Keratinocyte (primary cell): ENCODE results near the gene CDC42. TPM values are rescaled to one million over a fixed set of nuclear protein-coding genes. Genes with fewer than 3 reads are reported as not detected.

Experiments
- DNase-seq: peaks from one replicate; pipeline ENCODE4 v3.0.0-alpha.2; 2011; ENCODE audit warnings: low read depth, missing footprints, low spot score
- FAIRE-seq: peaks from 2 replicates; lab custom pipeline; 2011; peaks lifted over from hg19 to GRCh38; lab: Jason Lieb, UNC
- H2AFZ ChIP-seq: 2 replicates; pipeline ENCODE4 v1.6.0; 2012; ENCODE audit warnings: low read length, control low read depth, inconsistent platforms; ENCODE audit not compliant: control insufficient read depth
- H3K27ac ChIP-seq: 2 replicates; pipeline ENCODE4 v1.5.1; 2011; ENCODE audit warnings: low read length; ENCODE audit not compliant: control insufficient read depth, insufficient read depth
- H3K27me3 ChIP-seq: 3 replicates; pipeline ENCODE4 v1.6.0; 2011; ENCODE audit warnings: low read length; ENCODE audit not compliant: control insufficient read depth, insufficient read depth; ENCODE audit errors: extremely low read depth
- H3K36me3 ChIP-seq, 2 experiments: 2 replicates in 1 of 2; 3 replicates in 1 of 2; pipeline ENCODE4 v1.5.1; 2011; ENCODE audit warnings: low read length in 2 of 2, mild to moderate bottlenecking in 1 of 2; ENCODE audit not compliant: control insufficient read depth in 2 of 2, insufficient read depth in 2 of 2; ENCODE audit errors: extremely low read depth in 1 of 2
- H3K4me1 ChIP-seq: 3 replicates; pipeline ENCODE4 v1.5.1; 2011; ENCODE audit warnings: low read length; ENCODE audit not compliant: control insufficient read depth, insufficient read depth; ENCODE audit errors: extremely low read depth
- H3K4me2 ChIP-seq: 3 replicates; pipeline ENCODE4 v1.6.0; 2011; ENCODE audit warnings: low read depth, low read length; ENCODE audit not compliant: control insufficient read depth, insufficient read depth; ENCODE audit errors: extremely low read depth
- H3K4me3 ChIP-seq, 3 experiments: fragments of 200-600 bp in 1 of 3; sonication (generic) in 1 of 3; 2 replicates in 2 of 3; 3 replicates in 1 of 3; pipeline ENCODE4 v1.5.1; 2011 to 2016; ENCODE audit warnings: low read length in 3 of 3, mild to moderate bottlenecking in 3 of 3, control low read depth in 2 of 3, inconsistent platforms in 1 of 3, low read depth in 1 of 3, mixed read lengths in 1 of 3, mixed run types in 1 of 3, moderate library complexity in 1 of 3; ENCODE audit not compliant: control insufficient read depth in 2 of 3, insufficient read depth in 2 of 3; ENCODE audit errors: extremely low read depth in 1 of 3
- H3K79me2 ChIP-seq: 2 replicates; pipeline ENCODE4 v1.6.0; 2012; ENCODE audit warnings: low read length; ENCODE audit not compliant: control insufficient read depth, insufficient read depth
- H3K9ac ChIP-seq: 3 replicates; pipeline ENCODE4 v1.6.0; 2011; ENCODE audit warnings: low read length; ENCODE audit not compliant: control insufficient read depth, insufficient read depth; ENCODE audit errors: extremely low read depth
- H3K9me1 ChIP-seq: 3 replicates; pipeline ENCODE4 v1.6.0; 2011; ENCODE audit warnings: low read length; ENCODE audit not compliant: control insufficient read depth, insufficient read depth; ENCODE audit errors: extremely low read depth
- H3K9me3 ChIP-seq: 2 replicates; pipeline ENCODE4 v1.5.1; 2012; ENCODE audit warnings: low read depth, low read length; ENCODE audit not compliant: control insufficient read depth
- H4K20me1 ChIP-seq: 3 replicates; pipeline ENCODE4 v1.6.0; 2011; ENCODE audit warnings: low read length; ENCODE audit not compliant: control insufficient read depth, insufficient read depth; ENCODE audit errors: extremely low read depth
- EZH2 ChIP-seq: IDR thresholded peaks from one replicate; pipeline ENCODE4 v1.6.1; 2012; ENCODE audit warnings: inconsistent platforms, mild to moderate bottlenecking, low read length, moderate library complexity
- dilution Hi-C: fragments of 300-500 bp; cut with MboI; formaldehyde crosslinking; loops from one replicate; pipeline ENCODE4 v1.7.0; 2020; ENCODE audit warnings: low sequenced_read_pairs; ENCODE audit not compliant: extremely low pct_ligation_motif_present
- polyA plus RNA-seq, 5 experiments: library from polyadenylated mRNA; depleted of rRNA in 3 of 5; stranded (reverse) in 3 of 5; stranded (forward) in 1 of 5; unstranded in 1 of 5; fragments of >200 nt; gene quantifications; 1 replicate in 1 of 5; 2 replicates in 3 of 5; 3 replicates in 1 of 5; pipeline versions ENCODE4 v1.2.1 to v1.2.3, GENCODE V29; 2011 to 2012; ENCODE audit warnings: missing spikeins in 2 of 5, low read depth in 1 of 5, low replicate concordance in 1 of 5
- TF ChIP-seq, protein P1 (sequence below), 3 experiments: IDR thresholded peaks in 1 of 3; conservative IDR thresholded peaks in 1 of 3; optimal IDR thresholded peaks in 1 of 3; 2 replicates in 2 of 3; 3 replicates in 1 of 3; pipeline versions ENCODE3 to v1.5.1; 2011; ENCODE audit warnings: low read length in 3 of 3, mild to moderate bottlenecking in 3 of 3, moderate library complexity in 2 of 3, control low read depth in 1 of 3, inconsistent platforms in 1 of 3; ENCODE audit not compliant: insufficient read depth in 2 of 3; ENCODE audit errors: extremely low read depth in 1 of 3

CDC42 gene
- polyA plus RNA-seq, 1 donor (not counting 4 experiments of a cell fraction or from before 2014, with no cell fraction given) = 499 TPM

DNA sequence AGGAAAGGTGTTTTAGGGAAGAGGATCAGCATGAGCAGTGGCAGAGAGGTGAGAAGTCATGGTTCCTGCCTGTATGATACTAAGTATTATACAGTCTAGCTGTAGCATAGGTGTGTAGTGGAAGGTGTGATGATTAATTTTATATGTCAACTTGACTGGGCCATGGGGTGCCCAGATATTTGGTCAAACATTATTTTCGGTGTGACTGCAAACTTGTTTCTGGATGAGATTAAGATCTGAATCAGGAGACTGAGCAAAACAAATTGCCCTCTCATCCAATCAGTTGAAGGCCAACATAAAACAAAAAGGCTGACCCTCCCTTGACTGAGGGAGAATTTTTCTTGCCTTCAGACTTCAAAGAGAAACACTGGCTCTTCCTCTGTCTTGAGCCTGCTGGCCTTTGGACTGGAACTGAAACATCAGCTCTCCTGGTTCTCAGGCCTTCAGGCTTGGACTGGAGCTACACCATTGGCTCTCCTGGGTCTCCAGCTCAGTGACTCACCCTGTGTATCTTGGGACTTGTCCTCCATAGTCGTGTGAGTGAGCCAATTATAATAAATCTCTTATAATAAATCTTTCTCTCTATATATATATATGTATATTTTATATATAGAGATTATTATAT, 6.8 kb upstream of the CDC42 start:
- FAIRE-seq (no peak), DNase-seq (no peak)
- Histone ChIP-seq H3K27me3 (no peaks in the 10 kb centered on the region), H3K79me2 (no peaks in the 10 kb centered on the region), H3K4me2 (no peak overlapping the region), H3K4me1 (peaks cover 52% of the 10 kb centered on the region), H3K4me3 (no peak overlapping the region), H3K9me3 (peaks cover 2% of the 10 kb centered on the region), H4K20me1 (peaks cover 2% of the 10 kb centered on the region), H3K9me1 (peaks cover 4% of the 10 kb centered on the region), H2AFZ (no peak overlapping the region), H3K9ac (no peak overlapping the region), H3K27ac (peak overlapping the region; percentile 1), H3K36me3 (no peaks in the 10 kb centered on the region)
- dilution Hi-C loops = no loop called here
- TF ChIP-seq, protein P1, sequence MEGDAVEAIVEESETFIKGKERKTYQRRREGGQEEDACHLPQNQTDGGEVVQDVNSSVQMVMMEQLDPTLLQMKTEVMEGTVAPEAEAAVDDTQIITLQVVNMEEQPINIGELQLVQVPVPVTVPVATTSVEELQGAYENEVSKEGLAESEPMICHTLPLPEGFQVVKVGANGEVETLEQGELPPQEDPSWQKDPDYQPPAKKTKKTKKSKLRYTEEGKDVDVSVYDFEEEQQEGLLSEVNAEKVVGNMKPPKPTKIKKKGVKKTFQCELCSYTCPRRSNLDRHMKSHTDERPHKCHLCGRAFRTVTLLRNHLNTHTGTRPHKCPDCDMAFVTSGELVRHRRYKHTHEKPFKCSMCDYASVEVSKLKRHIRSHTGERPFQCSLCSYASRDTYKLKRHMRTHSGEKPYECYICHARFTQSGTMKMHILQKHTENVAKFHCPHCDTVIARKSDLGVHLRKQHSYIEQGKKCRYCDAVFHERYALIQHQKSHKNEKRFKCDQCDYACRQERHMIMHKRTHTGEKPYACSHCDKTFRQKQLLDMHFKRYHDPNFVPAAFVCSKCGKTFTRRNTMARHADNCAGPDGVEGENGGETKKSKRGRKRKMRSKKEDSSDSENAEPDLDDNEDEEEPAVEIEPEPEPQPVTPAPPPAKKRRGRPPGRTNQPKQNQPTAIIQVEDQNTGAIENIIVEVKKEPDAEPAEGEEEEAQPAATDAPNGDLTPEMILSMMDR (optimal IDR thresholded peaks at IDR 0.05 in 1 of 3, IDR thresholded peaks at IDR 0.05 in 1 of 3, conservative IDR thresholded peaks at IDR 0.05 in 1 of 3; ENCODE audit: extremely low read depth in 1 of 3, insufficient read depth in 2 of 3, low read length in 3 of 3) = no peak
- TF ChIP-seq EZH2 = no peak

DNA sequence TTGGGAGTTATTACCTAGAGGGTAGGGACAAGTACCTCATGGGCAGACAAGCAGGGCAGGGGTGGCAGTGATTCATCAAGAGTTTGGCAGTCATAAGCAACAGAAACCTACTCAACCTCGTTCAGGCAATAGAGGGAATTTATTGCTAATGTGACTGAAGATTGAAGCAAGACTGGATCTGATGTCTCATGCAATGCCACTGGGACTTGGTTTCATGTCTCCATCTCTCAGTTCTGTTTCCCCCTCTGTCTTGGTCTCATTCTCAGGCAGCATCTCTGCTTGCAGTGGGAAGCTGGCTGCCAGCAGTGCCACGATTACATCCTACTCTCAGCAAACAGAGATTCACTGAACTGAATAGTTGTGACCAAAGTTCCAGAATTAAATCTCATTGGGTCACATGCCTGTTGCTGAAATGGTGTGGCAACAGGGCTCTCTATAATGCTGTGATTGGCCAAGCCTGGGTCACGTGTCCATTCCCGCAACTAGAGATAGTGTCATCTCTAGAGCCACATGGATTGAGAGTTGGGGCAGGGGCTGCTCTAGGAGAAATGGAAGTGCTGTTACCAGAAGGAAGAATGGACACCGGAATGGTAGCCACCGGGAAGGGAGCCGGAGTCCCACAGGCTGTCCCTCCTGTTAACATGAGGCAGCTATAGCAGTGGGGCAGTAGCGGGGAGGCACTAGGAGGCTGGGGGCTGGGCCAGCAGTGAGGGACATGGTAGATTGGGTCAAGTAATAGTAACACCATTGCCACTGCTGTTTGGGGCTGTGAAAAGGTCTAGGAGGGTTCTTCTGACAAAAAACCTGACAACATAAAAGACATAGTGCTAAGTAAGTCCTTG, 3.9 kb upstream of the CDC42 start:
- TF ChIP-seq, protein P1 (optimal IDR thresholded peaks at IDR 0.05 in 1 of 3, IDR thresholded peaks at IDR 0.05 in 1 of 3, conservative IDR thresholded peaks at IDR 0.05 in 1 of 3; ENCODE audit: extremely low read depth in 1 of 3, insufficient read depth in 2 of 3, low read length in 3 of 3) = no peak
- TF ChIP-seq EZH2 = no peak
- peaks cover 5% of the 10 kb centered on the region for H4K20me1 ChIP-seq
- peaks cover 4% of the 10 kb centered on the region for H3K9me1 ChIP-seq
- dilution Hi-C loops = no loop called here
- no peak for DNase-seq
- H3K9ac ChIP-seq = no peak overlapping the region
- no peak overlapping the region for H2AFZ ChIP-seq
- no peak overlapping the region for H3K4me3 ChIP-seq
- no peak for FAIRE-seq
- peaks cover 2% of the 10 kb centered on the region for H3K9me3 ChIP-seq
- H3K36me3 ChIP-seq = no peaks in the 10 kb centered on the region
- H3K79me2 ChIP-seq = peaks cover 7% of the 10 kb centered on the region
- peaks cover 27% of the 10 kb centered on the region for H3K4me1 ChIP-seq
- no peak overlapping the region for H3K4me2 ChIP-seq
- no peaks in the 10 kb centered on the region for H3K27me3 ChIP-seq
- H3K27ac ChIP-seq = no peak overlapping the region
